ENCODE measurements around the gene FRMD4A.
"Not testable (repeated sequence)": the region's sequence is repeated elsewhere in the genome, so short reads cannot be mapped to it uniquely, and the experiment has no call there.

FRMD4A gene

GRCh38 chr10:14291296-14291695 is 39.4 kb downstream of the FRMD4A start:
- DNase-seq = no peak

DNA sequence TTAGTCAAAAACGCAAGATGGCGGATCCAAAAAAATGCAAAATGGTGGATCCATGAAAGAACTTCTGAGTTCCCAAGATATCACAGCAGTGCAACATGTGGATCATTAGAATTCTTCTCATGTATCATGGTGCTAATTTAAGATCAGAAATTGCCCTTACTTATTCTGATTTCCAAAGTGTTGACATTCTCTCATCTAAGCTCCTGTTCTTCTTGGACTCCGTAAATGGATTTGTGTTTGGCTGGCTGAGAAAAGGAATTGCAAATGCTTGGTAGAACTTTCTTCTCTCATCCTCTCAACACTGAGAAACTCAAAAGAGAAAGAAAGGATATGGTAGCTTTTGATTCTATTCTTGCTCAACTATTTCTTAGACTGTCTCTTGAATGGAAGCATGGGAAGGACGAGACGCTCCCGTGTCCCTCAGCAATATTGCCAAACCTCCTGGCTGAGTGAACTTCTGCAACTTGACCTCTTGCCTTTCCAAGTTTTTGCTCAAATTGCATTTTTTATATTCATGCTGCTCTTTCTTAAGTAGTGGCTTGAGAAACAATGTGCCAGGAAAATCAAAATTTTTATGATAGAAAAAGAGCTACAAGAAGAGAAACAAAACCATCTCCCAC is 44.7 kb downstream of the FRMD4A start:
- no peak for DNase-seq

DNA sequence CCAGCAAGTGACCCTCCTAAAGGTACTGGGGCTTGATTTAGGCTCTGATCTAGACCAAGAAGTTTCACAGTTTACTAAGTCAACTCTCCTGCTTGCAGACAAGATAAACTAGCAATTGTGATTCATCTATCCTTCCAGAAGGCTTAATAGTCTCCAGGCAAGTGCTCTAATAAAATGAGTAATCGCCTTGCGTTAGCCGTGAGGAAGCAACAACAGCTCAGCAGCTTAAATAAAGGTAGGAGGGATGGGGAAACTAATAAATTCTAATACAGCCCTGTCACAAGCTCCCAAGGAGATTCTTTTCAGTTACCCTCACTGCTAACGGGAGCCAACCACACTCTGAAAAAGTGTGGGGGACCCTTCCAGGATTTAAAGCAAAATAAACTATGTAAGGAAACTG is 48.4 kb downstream of the FRMD4A start:
- no peak for DNase-seq

DNA sequence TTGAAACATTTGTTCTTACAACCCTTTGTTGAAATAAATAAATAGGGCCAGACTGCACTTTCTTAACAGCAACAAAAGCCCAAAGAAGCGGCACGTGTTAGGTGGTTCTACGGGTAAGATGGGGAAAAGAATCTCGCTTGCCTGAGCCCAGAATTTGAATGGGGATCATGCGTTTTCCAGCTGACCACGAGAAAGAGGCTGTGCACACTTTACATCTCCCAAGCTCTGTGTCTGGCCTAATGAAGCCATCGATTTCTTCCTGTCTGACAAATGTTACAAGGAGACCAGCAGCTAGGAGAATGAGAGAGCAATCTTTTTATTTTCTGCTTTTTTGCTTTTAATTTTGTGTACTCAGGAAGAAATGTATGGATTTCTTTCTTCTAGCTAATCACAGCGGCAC is 52.2 kb downstream of the FRMD4A start:
- DNase-seq = no peak

GRCh38 chr10:14276210-14276609 is 54.5 kb downstream of the FRMD4A start:
- DNase-seq = peak; percentile 17 to 52

DNA sequence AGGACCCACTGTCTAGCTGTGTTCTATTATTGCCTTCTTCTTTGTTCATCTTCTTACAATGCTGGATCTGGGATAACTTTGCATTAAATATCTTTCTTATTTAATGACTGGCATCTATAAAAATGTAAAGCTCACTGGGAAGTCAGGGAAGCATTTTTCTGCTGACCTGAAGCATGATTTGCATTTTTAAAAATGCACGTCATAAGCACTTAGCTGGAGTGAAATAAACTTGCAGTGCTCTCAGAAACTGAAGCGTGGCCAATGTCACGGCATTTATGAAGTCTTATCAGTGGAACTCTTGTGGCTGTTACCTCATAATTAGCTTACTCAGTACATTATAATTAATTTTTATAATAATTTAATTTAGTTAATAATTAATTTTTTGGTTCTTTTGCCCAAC is 59.1 kb downstream of the FRMD4A start:
- no peak for DNase-seq

GRCh38 chr10:14270370-14270769 is 60.4 kb downstream of the FRMD4A start:
- no peak for DNase-seq

DNA sequence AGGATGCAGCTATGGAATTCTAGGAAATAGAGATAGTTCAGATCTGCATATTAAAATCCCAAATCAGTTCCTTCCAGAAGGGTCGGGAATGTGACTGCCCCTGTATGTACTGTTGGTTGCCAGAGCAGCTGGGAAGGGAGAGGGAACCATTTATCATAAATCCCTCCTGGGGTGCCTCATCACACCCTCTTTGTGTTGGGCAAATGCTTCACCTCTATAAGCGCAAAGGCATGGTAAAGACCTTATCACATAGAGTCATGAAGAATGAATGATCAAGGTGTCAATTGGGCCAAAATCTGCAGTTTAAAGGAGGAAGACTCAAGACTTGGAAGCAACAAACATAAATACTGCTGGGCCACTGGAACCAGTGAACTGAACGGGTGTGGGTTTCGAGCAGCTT is 65.0 kb downstream of the FRMD4A start:
- no peak for DNase-seq

DNA sequence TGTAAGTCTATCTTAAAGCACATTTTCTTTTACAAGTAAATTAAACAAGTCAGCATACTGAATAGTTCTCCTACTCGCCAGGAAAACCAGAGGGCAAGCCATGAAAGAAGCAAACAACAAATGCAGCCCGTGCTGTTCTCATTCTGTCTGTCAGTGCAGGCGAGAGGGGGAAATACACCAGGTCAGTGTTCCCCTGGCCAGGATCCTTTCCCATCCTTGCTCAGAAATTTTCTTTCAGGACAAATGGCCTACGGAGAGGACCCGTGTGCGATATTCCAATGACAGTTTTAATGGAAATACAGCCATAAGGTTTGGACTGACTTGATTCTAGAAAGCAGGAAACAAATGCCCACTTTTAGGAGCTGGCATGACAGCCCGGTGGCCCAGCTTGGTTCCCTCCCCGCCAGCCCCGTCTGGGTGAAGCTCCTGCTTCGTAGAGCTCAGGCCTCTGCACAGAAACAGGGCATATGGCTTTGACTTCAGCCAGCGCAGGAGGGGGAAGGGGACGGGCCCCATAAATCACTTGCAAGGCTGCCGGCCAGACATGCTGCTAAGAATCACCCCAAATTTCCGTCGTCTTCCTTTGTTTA is 67.8 kb downstream of the FRMD4A start:
- no peak for DNase-seq

- no peak for DNase-seq
These were observed 69.4 kb downstream of the FRMD4A start for GRCh38 chr10:14261336-14261735.

DNA sequence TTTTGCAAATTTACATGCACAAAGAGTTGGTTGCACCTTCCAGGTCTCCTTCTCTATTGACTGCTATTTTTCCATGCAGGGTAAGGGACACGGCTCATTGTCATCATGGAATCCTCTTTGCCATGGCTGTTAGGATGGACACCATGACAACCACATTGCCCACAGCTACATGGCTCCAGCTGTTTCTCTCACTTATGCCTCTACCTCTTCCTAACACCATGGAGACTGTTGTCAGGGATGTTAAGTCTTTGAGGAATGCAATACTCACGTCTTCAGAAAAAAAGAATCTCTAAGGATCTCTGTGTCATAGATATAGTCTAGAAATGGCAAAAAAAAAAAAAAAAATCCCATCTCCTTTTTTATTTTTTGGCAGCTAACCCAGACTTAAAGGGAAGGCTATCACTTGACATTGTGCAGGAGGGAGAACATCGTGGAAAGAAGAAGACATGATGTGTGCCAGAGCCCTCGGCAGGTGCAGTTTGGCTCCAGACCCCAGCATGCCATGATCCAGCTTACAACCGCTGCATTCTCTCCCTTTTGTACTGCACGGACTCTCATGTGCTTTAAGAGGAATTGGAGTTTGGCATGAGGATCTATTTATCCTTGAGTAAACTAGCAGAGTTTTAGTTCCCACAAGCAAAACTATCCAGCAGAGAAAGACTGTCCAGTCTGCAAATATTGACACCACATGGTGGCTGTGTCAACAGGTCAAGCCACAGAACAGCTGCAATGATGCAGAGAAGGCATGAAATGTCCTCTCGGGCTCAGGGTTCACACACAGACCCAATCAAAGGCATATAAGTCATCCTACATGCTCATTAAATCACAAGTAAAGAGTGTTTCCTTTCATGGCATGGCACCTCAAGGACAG is 70.8 kb downstream of the FRMD4A start:
- no peak for DNase-seq

GRCh38 chr10:14254368-14254767 is 76.4 kb downstream of the FRMD4A start:
- DNase-seq = no peak

GRCh38 chr10:14253711-14254110 is 77.0 kb downstream of the FRMD4A start:
- DNase-seq = no peak

- DNase-seq = no peak
These were observed 77.6 kb downstream of the FRMD4A start for GRCh38 chr10:14253079-14253478.

- peak in 1 of 2 donors; percentile 49 for DNase-seq
These were observed 80.1 kb downstream of the FRMD4A start for GRCh38 chr10:14250496-14251076.

DNA sequence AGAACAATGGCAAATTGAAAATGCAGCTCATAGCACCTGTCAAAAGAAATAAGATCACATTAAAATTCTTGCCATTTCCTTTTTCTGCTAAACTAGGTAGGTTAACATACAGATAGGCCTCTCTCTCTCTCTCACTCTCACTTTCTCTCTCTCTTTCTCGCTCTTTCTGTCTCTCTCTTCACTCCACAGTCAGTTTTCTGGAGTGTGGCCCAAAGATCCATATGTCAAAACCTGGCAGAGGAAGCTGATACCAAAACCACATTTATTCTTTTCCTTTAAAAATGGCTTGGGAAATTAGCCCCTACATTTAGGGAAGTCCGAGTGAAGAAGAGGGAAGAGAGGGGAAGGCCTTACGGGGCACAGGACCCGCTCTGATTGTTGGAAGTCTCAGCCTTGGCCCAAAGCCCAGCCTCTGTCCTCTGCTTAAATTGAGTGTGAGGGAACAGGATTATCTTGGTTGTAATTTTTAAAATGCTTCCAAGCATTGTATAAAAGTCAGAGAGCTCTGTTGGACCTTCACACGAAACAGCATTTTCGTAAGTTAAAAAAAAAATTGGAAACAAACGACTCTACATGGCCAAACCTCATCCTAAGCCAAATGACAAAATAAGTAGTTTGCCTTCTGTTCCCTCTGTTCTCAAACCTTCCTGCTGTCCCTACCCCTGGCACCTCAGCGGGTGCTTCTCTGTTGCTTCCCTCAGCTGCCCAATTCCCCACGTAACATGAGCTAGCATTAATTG is 83.2 kb downstream of the FRMD4A start:
- peak in 1 of 2 donors; percentile 35 for DNase-seq

DNA sequence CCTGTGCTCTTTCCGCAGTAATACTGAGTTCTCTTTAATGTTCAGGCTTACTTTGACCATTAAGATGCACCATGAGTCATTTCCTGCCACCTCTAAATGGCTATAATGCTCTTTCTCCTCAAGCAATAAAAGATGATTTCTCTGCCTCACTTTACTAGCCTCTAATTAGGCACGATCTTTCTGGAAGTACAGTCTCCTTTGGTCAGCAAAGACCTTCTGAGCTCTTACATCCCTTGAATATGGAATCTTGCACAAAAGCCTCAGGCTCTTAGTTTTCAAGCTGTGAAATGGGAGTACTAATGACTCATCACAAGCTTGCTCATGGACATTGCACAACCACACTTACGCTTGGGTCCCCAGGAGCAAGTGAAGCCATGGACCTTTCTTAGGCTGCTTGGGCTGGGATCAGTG is 85.9 kb downstream of the FRMD4A start:
- no peak for DNase-seq

DNA sequence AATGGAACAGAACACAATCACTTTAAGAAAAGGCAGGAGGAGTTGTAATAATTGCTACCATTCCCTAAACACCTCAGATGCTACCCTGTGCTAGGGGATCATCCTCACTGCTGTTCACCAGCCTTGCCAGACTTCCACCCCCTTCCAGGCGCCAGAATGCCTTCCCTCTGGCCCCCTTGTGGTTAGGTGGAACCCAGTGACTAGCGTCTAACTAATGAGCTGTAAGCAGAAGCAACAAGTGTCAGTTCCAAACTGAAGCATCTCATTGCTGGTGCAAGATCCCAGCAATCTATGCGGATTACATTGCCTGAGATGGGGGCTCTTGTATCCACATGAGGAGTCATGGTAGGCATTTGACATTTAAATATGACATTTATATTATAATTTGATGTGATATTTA is 86.6 kb downstream of the FRMD4A start:
- DNase-seq = no peak

GRCh38 chr10:14243221-14243620 is 87.5 kb downstream of the FRMD4A start:
- DNase-seq = no peak

GRCh38 chr10:14241196-14241595 is 89.5 kb downstream of the FRMD4A start:
- no peak for DNase-seq

DNA sequence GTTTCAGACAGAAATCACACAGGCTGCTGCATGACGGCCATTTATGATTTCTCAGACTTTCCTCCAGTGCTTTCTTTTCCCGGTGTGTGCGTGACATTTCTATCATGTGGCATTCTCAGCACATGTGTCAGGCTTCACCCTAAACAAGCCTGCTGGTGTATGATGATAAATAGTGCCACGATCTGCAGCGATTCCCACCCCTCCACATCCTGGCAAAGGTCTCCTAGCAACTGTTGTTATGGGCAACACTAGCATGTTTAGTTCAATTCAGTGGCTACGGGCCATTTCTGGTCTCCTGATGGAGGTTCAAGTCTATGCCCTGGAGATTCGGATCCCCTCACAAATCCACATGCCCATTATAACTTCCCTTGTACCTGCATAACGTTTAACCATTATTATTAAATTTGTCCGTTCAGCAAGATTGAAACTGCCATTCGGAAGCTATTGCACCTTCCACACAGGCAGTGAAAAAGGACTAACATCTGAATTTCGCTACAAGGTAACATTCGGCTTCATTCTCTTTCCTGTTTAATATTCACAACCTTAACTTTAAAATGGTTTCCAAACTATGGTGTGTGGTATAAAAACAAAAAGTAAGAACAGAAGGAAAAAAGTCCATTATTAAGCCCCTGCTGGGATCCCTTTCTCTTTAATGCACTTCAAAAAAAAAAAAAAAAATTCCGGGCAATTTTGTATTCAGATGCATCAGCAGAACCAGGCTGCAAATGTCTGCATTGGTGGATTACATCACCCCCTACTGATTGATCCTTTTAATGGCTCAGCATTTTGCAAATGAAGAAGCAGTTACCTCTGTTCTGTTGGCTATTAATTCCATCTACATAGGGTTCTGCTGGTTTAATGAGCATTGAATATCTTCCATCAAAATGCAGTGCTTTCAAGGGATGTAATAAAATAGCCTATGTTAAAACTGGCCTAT is 90.2 kb downstream of the FRMD4A start:
- DNase-seq = no peak

GRCh38 chr10:14238659-14239058 is 92.1 kb downstream of the FRMD4A start:
- not testable (repeated sequence) for DNase-seq
